B cell (primary cell): ENCODE data around the gene SLC26A8. TPM values are rescaled to one million over a fixed set of nuclear protein-coding genes. Genes with fewer than 3 reads are reported as not detected.

ENCODE experiments used
- ATAC-seq: fragments of 200-7000 bp; cut with Tn5 transposase; one replicate; pipeline ENCODE4 v1.10.0; 2021; ENCODE audit warnings: low read depth, mild to moderate bottlenecking, moderate number of reproducible peaks, moderate library complexity
- CTCF ChIA-PET: fragments of 350-600 bp; sonication (Branson Sonifier 250); formaldehyde crosslinking; loops from one replicate; lab custom pipeline; 2021; ENCODE audit warnings: antibody characterized with exemption, inconsistent platforms; lab: Charles Lee
- POLR2A ChIA-PET: fragments of 350-600 bp; sonication (Branson Sonifier 250); formaldehyde crosslinking; loops from one replicate; lab custom pipeline; 2021; ENCODE audit warnings: antibody characterized with exemption; lab: Charles Lee
- DNase-seq: peaks from one replicate; pipeline ENCODE4 v3.0.0; 2013
- H2AFZ ChIP-seq: 2 replicates; pipeline ENCODE4 v1.6.1; 2012; ENCODE audit warnings: mild to moderate bottlenecking, low read depth, low read length; ENCODE audit not compliant: insufficient read depth, poor library complexity, severe bottlenecking
- H3K27ac ChIP-seq, 2 donors: 1 replicate in 1 of 2; 2 replicates in 1 of 2; pipeline ENCODE4 v1.5.1; 2012 to 2013; ENCODE audit warnings: low read length in 2 of 2, mild to moderate bottlenecking in 2 of 2, moderate library complexity in 1 of 2
- H3K27me3 ChIP-seq, 4 experiments: fragments of 200-600 bp in 1 of 4; sonication (generic) in 1 of 4; replicated peaks in 1 of 4; 1 replicate in 2 of 4; 2 replicates in 2 of 4; pipeline versions ENCODE4 v1.6.1 to v1.7.0; 2013 to 2016; ENCODE audit warnings: low read length in 3 of 4, mild to moderate bottlenecking in 2 of 4, mixed read lengths in 1 of 4, moderate library complexity in 1 of 4; ENCODE audit not compliant: insufficient read depth in 4 of 4, control insufficient read depth in 3 of 4; ENCODE audit errors: control extremely low read depth in 1 of 4
- H3K36me3 ChIP-seq, 2 experiments: replicated peaks in 1 of 2; 1 replicate in 1 of 2; 2 replicates in 1 of 2; pipeline versions ENCODE4 v1.6.1 to v1.7.1; 2013; ENCODE audit warnings: low read length in 1 of 2; ENCODE audit not compliant: insufficient read depth in 2 of 2, control insufficient read depth in 1 of 2; ENCODE audit errors: control extremely low read depth in 1 of 2, extremely low read depth in 1 of 2
- H3K4me1 ChIP-seq, 2 donors: fragments of 200-600 bp in 1 of 2; sonication (generic) in 1 of 2; 1 replicate in 1 of 2; 2 replicates in 1 of 2; pipeline versions ENCODE4 v1.5.1 to v1.6.1; 2013 to 2017; ENCODE audit warnings: low read length in 2 of 2; ENCODE audit not compliant: control insufficient read depth in 2 of 2, insufficient read depth in 2 of 2
- H3K4me2 ChIP-seq: replicated peaks from 2 replicates; pipeline ENCODE3; 2012; ENCODE audit warnings: mild to moderate bottlenecking, low read depth, low read length; ENCODE audit not compliant: poor library complexity, severe bottlenecking
- H3K4me3 ChIP-seq, 5 experiments: fragments of 200-600 bp in 1 of 5; sonication (generic) in 1 of 5; 1 replicate in 3 of 5; 2 replicates in 2 of 5; pipeline versions ENCODE4 v1.5.1 to v1.7.0; 2011 to 2016; ENCODE audit warnings: low read length in 4 of 5, mild to moderate bottlenecking in 4 of 5, low read depth in 2 of 5, control low read depth in 1 of 5, moderate library complexity in 1 of 5; ENCODE audit not compliant: insufficient read depth in 1 of 5; ENCODE audit errors: control extremely low read depth in 1 of 5, extremely low read depth in 1 of 5
- H3K79me2 ChIP-seq: fragments of 200-600 bp; sonication (generic); one replicate; pipeline ENCODE4 v1.6.0; 2016; ENCODE audit warnings: low read length; ENCODE audit not compliant: control insufficient read depth, insufficient read depth
- H3K9ac ChIP-seq: fragments of 200-600 bp; sonication (generic); 2 replicates; pipeline ENCODE4 v1.6.1; 2017; ENCODE audit warnings: mild to moderate bottlenecking, low read length, moderate library complexity
- H3K9me3 ChIP-seq, 3 donors: one replicate each; pipeline versions ENCODE4 v1.6.1 to v1.7.1; 2013; ENCODE audit warnings: low read length in 2 of 3; ENCODE audit not compliant: control insufficient read depth in 2 of 3, insufficient read depth in 1 of 3; ENCODE audit errors: control extremely low read depth in 1 of 3
- H4K20me1 ChIP-seq: 2 replicates; pipeline ENCODE4 v1.6.0; 2012; ENCODE audit warnings: mild to moderate bottlenecking, low read length; ENCODE audit not compliant: insufficient read depth, control insufficient read depth, poor library complexity, severe bottlenecking
- H3K27ac Mint-ChIP-seq: one replicate; pipeline ENCODE4 v1.8.0; 2021; ENCODE audit warnings: mixed read lengths
- H3K27me3 Mint-ChIP-seq: one replicate; pipeline ENCODE4 v1.8.0; 2021; ENCODE audit warnings: mixed read lengths
- H3K4me1 Mint-ChIP-seq: one replicate; pipeline ENCODE4 v1.8.0; 2021; ENCODE audit warnings: mixed read lengths
- H3K4me3 Mint-ChIP-seq: one replicate; pipeline ENCODE4 v1.8.0; 2021; ENCODE audit warnings: mixed read lengths
- H3K9me3 Mint-ChIP-seq: one replicate; pipeline ENCODE4 v1.8.0; 2022; ENCODE audit warnings: mixed read lengths; ENCODE audit not compliant: insufficient read depth
- CTCF ChIP-seq: fragments of 200-600 bp; IDR thresholded peaks from one replicate; pipeline ENCODE4 v1.8.0; 2022; ENCODE audit warnings: antibody characterized with exemption, mild to moderate bottlenecking
- EZH2 ChIP-seq: IDR thresholded peaks from 2 replicates; pipeline ENCODE4 v1.6.1; 2012; ENCODE audit warnings: borderline replicate concordance, low read depth, mild to moderate bottlenecking, moderate library complexity, low read length; ENCODE audit not compliant: insufficient read depth, poor library complexity, severe bottlenecking
- WGBS: methylation state at CpG from one replicate; pipeline ENCODE4 v1.1.5; 2013; ENCODE audit warnings: missing lambda C conversion rate; ENCODE audit not compliant: insufficient coverage; 5-methylcytosine and 5-hydroxymethylcytosine counted together
- intact Hi-C: fragments of 100-400 bp; cut with micrococcal nuclease; formaldehyde crosslinking; loops from one replicate; pipeline ENCODE4 v1.10.0; 2022
- polyA plus RNA-seq: library from polyadenylated mRNA; depleted of rRNA; stranded (reverse); fragments of >200 nt; gene quantifications from 2 replicates; pipeline ENCODE4 v1.2.3, GENCODE V29; 2012
- total RNA-seq, 2 donors: library from RNA; stranded (reverse); fragments of 120-200 nt in 1 of 2; gene quantifications; 1 replicate in 1 of 2; 2 replicates in 1 of 2; pipeline versions ENCODE4 v1.2.3 to v1.2.4, GENCODE V29; 2013 to 2022

The SLC26A8 gene
- total and polyA plus RNA-seq, 2 donors (not counting 1 experiment from before 2014, with no cell fraction given) = 0.01 TPM; not detected in 1

GRCh38 chr6:35916056-35916455 is 108.4 kb downstream of the SLC26A8 start:
- intact Hi-C loops = loop anchor here (10.0 kb wide), 1 partner anchor 179 kb away; no protein-coding TSS in a partner anchor
- H3K4me3 Mint-ChIP-seq = no peak overlapping the region
- H2AFZ ChIP-seq = no peak overlapping the region
- no peak overlapping the region for H3K9ac ChIP-seq
- H3K27me3 Mint-ChIP-seq = no peaks in the 10 kb centered on the region
- POLR2A ChIA-PET = no interaction called here
- H3K36me3 ChIP-seq = peaks cover 2 to 3% of the 10 kb centered on the region in 2 experiments
- CTCF ChIA-PET = no interaction called here
- no peak overlapping the region for H3K4me2 ChIP-seq
- H4K20me1 ChIP-seq = no peaks in the 10 kb centered on the region
- TF ChIP-seq EZH2 (no peak), CTCF (no peak)
- H3K4me1 Mint-ChIP-seq = peaks cover 23% of the 10 kb centered on the region
- no peak overlapping the region for H3K27ac ChIP-seq
- WGBS = no CpG with 5 or more reads among the region's 3 CpGs
- H3K4me3 ChIP-seq = no peak overlapping the region
- no peak for DNase-seq
- ATAC-seq = no peak
- H3K9me3 ChIP-seq = peaks cover 0 to 5% (median under 1%) of the 10 kb centered on the region in 3 donors
- H3K4me1 ChIP-seq = peaks cover 12 to 21% of the 10 kb centered on the region in 2 donors
- peaks cover 40% of the 10 kb centered on the region for H3K79me2 ChIP-seq
- no peaks in the 10 kb centered on the region for H3K27me3 ChIP-seq
- H3K9me3 Mint-ChIP-seq = peaks cover 2% of the 10 kb centered on the region
- H3K27ac Mint-ChIP-seq = no peak overlapping the region

GRCh38 chr6:35914536-35914935 is 109.9 kb downstream of the SLC26A8 start:
- Histone ChIP-seq H3K9ac (no peak overlapping the region), H3K4me3 (no peak overlapping the region), H3K4me1 (peaks cover 11 to 13% of the 10 kb centered on the region in 2 donors), H3K9me3 (peaks cover 1 to 12% (median 11%) of the 10 kb centered on the region in 3 donors), H3K36me3 (peaks cover 4 to 12% of the 10 kb centered on the region in 2 experiments), H4K20me1 (no peaks in the 10 kb centered on the region), H2AFZ (no peak overlapping the region), H3K4me2 (no peak overlapping the region), H3K79me2 (peaks cover 34% of the 10 kb centered on the region), H3K27me3 (no peaks in the 10 kb centered on the region), H3K27ac (no peak overlapping the region)
- WGBS = 100% methylated on average over 4 of the region's 6 CpGs
- ChIA-PET POLR2A (no interaction called here), CTCF (no interaction called here)
- ATAC-seq (no peak), DNase-seq (no peak)
- peaks cover 19% of the 10 kb centered on the region for H3K4me1 Mint-ChIP-seq
- H3K27me3 Mint-ChIP-seq = no peaks in the 10 kb centered on the region
- intact Hi-C loops = loop anchor here (10.0 kb wide), 1 partner anchor 180 kb away; no protein-coding TSS in a partner anchor
- no peak overlapping the region for H3K27ac Mint-ChIP-seq
- H3K9me3 Mint-ChIP-seq = peaks cover 4% of the 10 kb centered on the region
- H3K4me3 Mint-ChIP-seq = no peak overlapping the region
- no peak for TF ChIP-seq EZH2
- no peak for TF ChIP-seq CTCF
